ENCODE results near the gene SNF8.

The SNF8 gene

GRCh38 chr17:48928876-48929811 lies 15.5 kb downstream of the SNF8 start:
- no peak for DNase-seq

GRCh38 chr17:48927978-48928745 lies 16.5 kb downstream of the SNF8 start:
- no peak for DNase-seq

GRCh38 chr17:48925991-48926342 lies 18.7 kb downstream of the SNF8 start:
- DNase-seq = no peak

GRCh38 chr17:48925251-48925990 lies 19.2 kb downstream of the SNF8 start:
- no peak for DNase-seq

GRCh38 chr17:48915459-48916282 lies 29.0 kb downstream of the SNF8 start:
- no peak for DNase-seq

GRCh38 chr17:48912476-48912875 lies 32.2 kb downstream of the SNF8 start:
- no peak for DNase-seq

- DNase-seq = no peak
Measured at GRCh38 chr17:48910370-48910769, 34.3 kb downstream of the SNF8 start.

GRCh38 chr17:48909783-48910182 lies 34.9 kb downstream of the SNF8 start:
- DNase-seq = no peak

- DNase-seq = peak; percentile 37 to 72 (median 55)
Measured at GRCh38 chr17:48908853-48909394, 35.7 kb downstream of the SNF8 start.

GRCh38 chr17:48908047-48908843 lies 36.4 kb downstream of the SNF8 start, which contains the start of gene UBE2Z:
TSS of gene UBE2Z (plus strand) at chr17:48908407. CDS start at chr17:48908504, 97 bp downstream.
- DNase-seq = peak; percentile 51 to 91 (median 80)

GRCh38 chr17:48907713-48908046 lies 37.0 kb downstream of the SNF8 start:
- no peak for DNase-seq

GRCh38 chr17:48905987-48906515 lies 38.6 kb downstream of the SNF8 start:
- no peak for DNase-seq

- no peak for DNase-seq
Measured at GRCh38 chr17:48904428-48904827, 40.2 kb downstream of the SNF8 start.

- DNase-seq = no peak
Measured at GRCh38 chr17:48903401-48903800, 41.2 kb downstream of the SNF8 start.

- no peak for DNase-seq
Measured at GRCh38 chr17:48901241-48901640, 43.4 kb downstream of the SNF8 start.

GRCh38 chr17:48894886-48895285 lies 49.8 kb downstream of the SNF8 start:
- no peak for DNase-seq

- DNase-seq = no peak
Measured at GRCh38 chr17:48893646-48894508, 50.8 kb downstream of the SNF8 start.

GRCh38 chr17:48892940-48893645 lies 51.5 kb downstream of the SNF8 start:
- DNase-seq = no peak

- DNase-seq = no peak
Measured at GRCh38 chr17:48890086-48890485, 54.6 kb downstream of the SNF8 start.
